SIG-M5 (cell line): ENCODE measurements around the gene CDK14.

Experiments used
- DNase-seq: peaks from one replicate; lab custom pipeline; 2025; lab: John Stamatoyannopoulos, UW

Gene CDK14

GRCh38 chr7:90955641-90956207 lies 359.6 kb downstream of the CDK14 start:
- DNase-seq = no peak

GRCh38 chr7:90957883-90958282 lies 361.8 kb downstream of the CDK14 start:
- DNase-seq = no peak

DNA sequence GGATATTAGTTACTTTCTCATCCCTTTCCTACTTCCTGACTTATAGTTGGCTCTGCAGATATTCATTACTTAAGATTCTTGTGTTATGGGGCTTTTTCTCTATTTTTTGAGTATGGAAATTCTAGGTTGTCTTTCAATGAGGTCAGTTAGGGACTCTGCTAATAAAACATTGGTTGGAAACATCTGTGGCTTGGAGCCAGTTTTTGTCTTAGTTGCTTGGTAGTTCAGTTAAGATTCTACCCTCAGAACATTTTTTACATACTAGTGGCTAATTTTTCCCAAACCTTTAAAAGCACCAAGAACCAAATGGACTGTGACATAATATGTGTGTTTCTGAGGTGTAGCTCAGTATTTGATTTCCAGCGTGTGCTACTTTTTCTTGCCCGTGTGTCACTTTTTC lies 362.5 kb downstream of the CDK14 start:
- DNase-seq = no peak

GRCh38 chr7:90961037-90961725 lies 365.1 kb downstream of the CDK14 start:
- DNase-seq = no peak

DNA sequence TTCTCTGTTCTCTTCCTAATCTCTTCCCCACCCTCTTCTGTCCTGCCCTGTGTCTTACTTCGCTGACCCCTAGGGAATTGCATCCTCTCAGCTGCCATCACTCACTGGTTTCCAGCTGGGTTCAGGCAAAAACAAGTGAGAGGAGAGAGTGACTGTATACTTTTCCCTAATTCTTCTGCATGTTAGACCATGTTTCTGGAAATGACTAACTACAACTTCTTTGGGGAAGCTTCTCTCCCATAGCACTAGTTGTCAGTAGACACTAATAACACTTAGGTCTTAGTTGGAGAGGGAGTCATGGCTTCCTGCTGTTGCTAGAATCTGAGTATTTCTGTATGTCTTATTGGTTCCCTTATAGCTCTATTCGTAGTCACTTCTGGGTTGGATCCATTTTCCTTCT lies 369.1 kb downstream of the CDK14 start:
- no peak for DNase-seq

GRCh38 chr7:90966346-90966745 lies 370.2 kb downstream of the CDK14 start:
- DNase-seq = no peak

DNA sequence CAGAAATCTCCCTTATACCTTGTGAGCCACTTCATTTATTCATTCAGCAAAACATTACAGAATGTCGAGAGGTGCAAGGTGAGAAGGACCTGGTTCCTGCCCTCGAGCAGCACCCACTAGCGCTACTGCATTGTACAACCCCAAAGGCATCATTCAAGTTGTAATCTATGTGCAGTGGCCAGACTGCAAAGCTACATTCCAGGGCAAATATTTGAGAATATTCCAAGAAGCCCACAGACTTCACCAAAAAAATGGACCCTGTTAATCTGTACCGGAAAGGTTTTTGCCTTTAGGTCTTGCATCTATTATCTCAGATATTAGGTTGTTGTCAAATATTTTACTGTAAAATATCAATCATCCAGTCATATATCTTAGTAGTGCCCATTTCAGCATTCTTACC lies 372.8 kb downstream of the CDK14 start:
- DNase-seq = no peak

- DNase-seq = no peak
These were observed 376.9 kb downstream of the CDK14 start for GRCh38 chr7:90972906-90973550.

GRCh38 chr7:90977056-90977455 lies 380.9 kb downstream of the CDK14 start:
- no peak for DNase-seq

DNA sequence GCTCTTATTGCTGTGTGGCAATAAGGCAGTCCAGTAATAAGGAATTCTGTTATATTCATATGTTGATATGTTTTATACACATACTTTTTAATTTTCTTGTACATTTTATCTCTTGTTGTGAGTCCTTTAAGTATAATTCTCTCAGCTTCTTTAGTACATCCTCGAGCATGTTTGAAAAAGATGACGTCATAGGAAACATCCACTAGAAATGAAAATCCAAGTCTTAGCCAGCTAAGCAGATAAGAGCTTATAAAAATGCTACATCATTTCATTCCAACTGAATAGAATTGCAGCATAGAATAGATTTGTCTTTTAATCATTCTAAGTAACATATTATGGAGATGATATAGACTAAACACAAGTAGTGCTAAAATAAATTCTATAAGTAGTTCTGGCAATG lies 384.4 kb downstream of the CDK14 start:
- DNase-seq = no peak

- no peak for DNase-seq
These were observed 386.1 kb downstream of the CDK14 start for GRCh38 chr7:90982228-90982627.

DNA sequence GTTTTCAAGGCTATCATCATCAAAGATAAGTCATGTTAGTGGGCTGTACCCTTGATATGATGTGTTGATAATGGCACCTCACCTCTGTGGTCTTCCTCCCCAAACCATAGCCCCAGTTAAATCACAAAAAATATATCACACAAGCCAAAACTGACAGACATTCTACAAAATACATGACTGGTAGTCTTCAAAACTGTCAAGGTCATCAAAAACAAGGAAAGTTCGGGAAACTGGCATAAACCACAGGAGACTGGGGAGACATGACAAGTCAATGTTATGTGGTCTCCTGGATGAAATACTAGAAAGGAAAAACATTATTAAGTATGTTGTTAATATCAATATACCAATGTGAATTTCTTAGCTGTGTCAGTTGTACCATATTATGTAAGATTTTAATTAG lies 388.6 kb downstream of the CDK14 start:
- DNase-seq = no peak

DNA sequence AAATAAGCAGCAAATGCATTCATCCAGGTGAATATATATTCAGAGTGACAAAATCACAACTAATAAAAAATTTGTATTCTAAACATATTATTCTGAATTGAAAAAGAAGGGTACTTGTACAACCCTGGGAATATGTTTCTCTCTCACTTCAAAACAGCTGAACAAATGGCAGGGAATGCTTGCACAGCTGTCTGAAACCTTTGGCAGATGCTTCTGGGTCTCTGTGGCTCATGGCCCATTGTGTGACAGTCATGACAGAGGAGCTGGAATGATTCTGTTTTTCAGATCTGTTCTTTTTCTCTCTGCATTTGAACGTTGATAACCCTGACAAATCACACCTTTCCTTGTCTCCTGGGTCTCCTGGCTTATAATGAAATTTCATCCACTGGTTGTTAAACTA lies 392.4 kb downstream of the CDK14 start:
- DNase-seq = no peak

- no peak for DNase-seq
These were observed 393.1 kb downstream of the CDK14 start for GRCh38 chr7:90988996-90989765.

DNA sequence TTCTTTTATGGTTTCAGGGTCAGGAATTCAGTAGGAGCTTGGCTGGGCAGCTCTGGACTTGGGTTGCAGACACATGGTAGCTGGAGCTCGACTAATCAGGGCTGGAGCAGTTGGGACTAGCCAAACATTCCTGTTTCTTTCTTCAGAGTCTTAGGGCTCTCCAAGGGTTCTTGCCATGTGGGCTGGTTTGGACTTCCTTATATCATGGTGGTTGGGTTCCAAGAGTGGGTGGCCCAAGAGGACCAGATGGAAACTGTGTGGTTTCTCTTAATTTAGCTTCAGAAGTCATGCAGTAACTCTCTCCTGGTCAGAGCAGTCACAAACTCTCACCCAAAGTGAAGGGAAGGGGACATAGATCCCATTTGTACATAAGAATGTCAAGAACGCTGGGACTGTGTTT lies 398.0 kb downstream of the CDK14 start:
- no peak for DNase-seq

GRCh38 chr7:90994601-90995000 lies 398.5 kb downstream of the CDK14 start:
- no peak for DNase-seq

- DNase-seq = no peak
These were observed 399.9 kb downstream of the CDK14 start for GRCh38 chr7:90995996-90996395.

GRCh38 chr7:90999989-91000979 lies 404.2 kb downstream of the CDK14 start:
- no peak for DNase-seq

GRCh38 chr7:91005024-91005423 lies 408.9 kb downstream of the CDK14 start:
- DNase-seq = no peak

DNA sequence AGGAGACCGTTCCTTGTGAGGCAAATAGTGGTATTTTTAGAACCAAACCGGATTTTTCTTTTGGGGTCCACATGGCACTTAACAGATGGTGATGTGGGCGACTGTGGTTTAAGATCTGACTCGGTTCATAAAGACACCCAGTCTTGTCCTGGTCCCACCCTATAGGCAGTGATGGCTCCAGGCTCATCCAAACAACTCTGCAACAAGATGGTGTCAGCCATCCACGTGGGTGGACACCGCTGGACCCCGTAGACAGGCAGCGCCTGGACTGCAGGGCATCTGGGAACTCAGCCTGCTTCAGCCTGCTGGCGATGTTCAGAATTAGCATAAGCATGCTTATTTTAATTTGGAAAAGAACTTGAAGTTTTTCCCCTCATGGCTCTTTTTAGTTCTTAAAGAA lies 409.7 kb downstream of the CDK14 start:
- no peak for DNase-seq

DNA sequence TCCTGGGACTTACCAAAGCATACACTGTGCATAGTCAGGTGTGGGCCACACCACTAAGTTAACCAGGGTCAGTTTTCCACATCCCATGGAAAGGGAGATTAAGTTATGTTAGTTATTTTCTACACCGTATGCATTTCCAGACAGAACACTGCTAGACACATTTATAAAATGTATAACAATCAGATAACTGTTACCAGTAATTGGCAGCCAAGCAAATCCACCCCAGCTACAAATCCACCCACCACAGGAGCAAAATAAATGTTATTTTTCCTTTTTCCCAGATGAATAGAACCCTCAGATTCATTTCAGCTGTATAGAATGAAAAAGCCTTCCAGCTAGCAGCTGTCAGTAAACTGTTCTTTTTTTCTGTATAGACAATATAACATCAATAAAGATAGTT lies 411.2 kb downstream of the CDK14 start:
- DNase-seq = no peak

- no peak for DNase-seq
These were observed 417.0 kb downstream of the CDK14 start for GRCh38 chr7:91013078-91013477.
